Common myeloid progenitor, CD34-positive (primary cell): Measurements from ENCODE around the gene LIMS3.
"Not testable (repeated sequence)": the region's sequence is repeated elsewhere in the genome, so short reads cannot be mapped to it uniquely, and the experiment has no call there.

Experiments used
- CTCF ChIA-PET: fragments of 350-600 bp; sonication (Branson Sonifier 250); formaldehyde crosslinking; loops from one replicate; lab custom pipeline; 2021; ENCODE audit warnings: antibody characterized with exemption; lab: Charles Lee
- POLR2A ChIA-PET: fragments of 350-600 bp; sonication (Branson Sonifier 250); formaldehyde crosslinking; loops from one replicate; lab custom pipeline; 2021; ENCODE audit warnings: antibody characterized with exemption; lab: Charles Lee
- DNase-seq, 3 donors: peaks; one replicate each; pipeline versions ENCODE4 v3.0.0 to v3.0.0-alpha.2; 2013
- H3K27ac ChIP-seq, 2 experiments: 1 replicate in 1 of 2; 2 replicates in 1 of 2; pipeline ENCODE4 v1.7.0; 2013; ENCODE audit warnings: inconsistent platforms in 2 of 2, low read length in 2 of 2, mild to moderate bottlenecking in 2 of 2, low read depth in 1 of 2, moderate library complexity in 1 of 2; ENCODE audit not compliant: severe bottlenecking in 2 of 2, insufficient read depth in 1 of 2, poor library complexity in 1 of 2
- H3K27me3 ChIP-seq, 5 experiments: replicated peaks in 2 of 5; 1 replicate in 3 of 5; 2 replicates in 2 of 5; pipeline versions ENCODE4 v1.6.1 to v1.7.0; 2013; ENCODE audit warnings: low read length in 4 of 5, mild to moderate bottlenecking in 2 of 5, moderate library complexity in 2 of 5, inconsistent platforms in 1 of 5; ENCODE audit not compliant: insufficient read depth in 5 of 5, control insufficient read depth in 4 of 5
- H3K36me3 ChIP-seq, 4 experiments: 1 replicate in 2 of 4; 2 replicates in 2 of 4; pipeline versions ENCODE4 v1.6.1 to v1.7.0; 2013; ENCODE audit warnings: low read length in 3 of 4, control low read depth in 1 of 4, mild to moderate bottlenecking in 1 of 4; ENCODE audit not compliant: control insufficient read depth in 4 of 4, insufficient read depth in 4 of 4
- H3K4me1 ChIP-seq, 4 experiments: 1 replicate in 3 of 4; 2 replicates in 1 of 4; pipeline versions ENCODE4 v1.6.1 to v1.7.1; 2013; ENCODE audit warnings: low read length in 3 of 4, mild to moderate bottlenecking in 3 of 4, control low read depth in 1 of 4, inconsistent platforms in 1 of 4, moderate library complexity in 1 of 4; ENCODE audit not compliant: control insufficient read depth in 4 of 4, insufficient read depth in 4 of 4; ENCODE audit errors: control extremely low read depth in 1 of 4
- H3K4me3 ChIP-seq, 7 experiments: 1 replicate in 4 of 7; 2 replicates in 3 of 7; pipeline versions ENCODE4 v1.5.1 to v1.7.0; 2013; ENCODE audit warnings: mild to moderate bottlenecking in 7 of 7, low read length in 6 of 7, moderate library complexity in 6 of 7, inconsistent platforms in 2 of 7, low read depth in 2 of 7, control low read depth in 1 of 7; ENCODE audit not compliant: insufficient read depth in 4 of 7, control insufficient read depth in 1 of 7; ENCODE audit errors: extremely low read depth in 1 of 7
- H3K9me3 ChIP-seq, 5 experiments: 1 replicate in 4 of 5; 2 replicates in 1 of 5; pipeline versions ENCODE4 v1.6.1 to v1.7.1; 2013; ENCODE audit warnings: low read length in 4 of 5, mild to moderate bottlenecking in 2 of 5, inconsistent platforms in 1 of 5, low read depth in 1 of 5, moderate library complexity in 1 of 5; ENCODE audit not compliant: control insufficient read depth in 4 of 5, insufficient read depth in 2 of 5; ENCODE audit errors: control extremely low read depth in 1 of 5
- WGBS: methylation state at CpG from one replicate; pipeline ENCODE4 v1.1.5; 2013; ENCODE audit not compliant: insufficient coverage; 5-methylcytosine and 5-hydroxymethylcytosine counted together

The LIMS3 gene

DNA sequence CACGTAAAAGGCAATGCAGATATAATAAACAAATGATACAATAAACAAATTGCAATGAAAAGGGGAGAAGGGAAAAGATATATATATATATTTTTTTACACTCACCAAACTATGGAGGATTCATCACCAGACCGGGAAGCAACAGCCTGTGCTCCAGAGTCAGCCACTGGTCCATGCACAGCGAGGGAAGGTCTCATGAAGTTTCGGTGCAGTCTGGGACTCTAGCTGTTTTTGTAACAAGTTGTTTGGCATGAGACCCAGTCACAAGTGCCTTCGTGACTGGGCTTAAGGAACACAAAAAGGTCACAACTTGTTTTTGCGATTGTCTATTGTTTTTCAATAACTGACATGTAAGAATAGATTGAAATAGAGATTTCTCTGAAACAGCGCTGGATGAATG lies 4.8 kb upstream of the LIMS3 start:
- H3K36me3 ChIP-seq, H3K27ac ChIP-seq, H3K27me3 ChIP-seq, H3K9me3 ChIP-seq, POLR2A ChIA-PET, H3K4me1 ChIP-seq, DNase-seq, CTCF ChIA-PET, H3K4me3 ChIP-seq: not testable (repeated sequence)
- no CpG with 5 or more reads among the region's 7 CpGs for WGBS

DNA sequence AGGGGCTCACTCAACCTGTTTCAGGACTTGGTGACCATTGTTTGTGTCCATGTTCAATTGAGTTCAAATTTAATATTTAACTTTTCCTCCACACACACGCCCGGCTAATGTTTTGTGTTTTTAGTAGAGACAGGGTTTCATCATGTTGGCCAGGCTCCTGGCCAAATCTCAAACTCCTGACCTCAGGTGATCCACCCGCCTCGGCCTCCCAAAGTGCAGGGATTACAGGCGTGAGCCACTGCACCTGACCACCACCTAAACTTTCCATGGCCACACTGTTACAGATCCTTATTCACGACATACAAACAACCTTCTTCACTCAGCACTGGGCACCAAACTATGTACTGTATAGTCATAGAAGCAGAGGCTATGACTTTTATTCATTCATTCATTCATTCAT lies 4.3 kb upstream of the LIMS3 start:
- H3K36me3 ChIP-seq, H3K4me1 ChIP-seq, H3K9me3 ChIP-seq, H3K4me3 ChIP-seq, H3K27me3 ChIP-seq, H3K27ac ChIP-seq, DNase-seq, CTCF ChIA-PET, POLR2A ChIA-PET: not testable (repeated sequence)
- no CpG with 5 or more reads among the region's 6 CpGs for WGBS

GRCh38 chr2:109895090-109895869 lies 3.2 kb upstream of the LIMS3 start:
- H3K27me3 ChIP-seq, H3K9me3 ChIP-seq, POLR2A ChIA-PET, H3K27ac ChIP-seq, H3K4me3 ChIP-seq, H3K4me1 ChIP-seq, DNase-seq, CTCF ChIA-PET, H3K36me3 ChIP-seq: not testable (repeated sequence)
- no CpG with 5 or more reads among the region's 3 CpGs for WGBS

GRCh38 chr2:109896212-109896611 lies 2.3 kb upstream of the LIMS3 start:
- H3K27ac ChIP-seq, H3K4me3 ChIP-seq, H3K9me3 ChIP-seq, H3K4me1 ChIP-seq, DNase-seq, CTCF ChIA-PET, POLR2A ChIA-PET, H3K36me3 ChIP-seq, H3K27me3 ChIP-seq: not testable (repeated sequence)
- no CpG with 5 or more reads among the region's 4 CpGs for WGBS

DNA sequence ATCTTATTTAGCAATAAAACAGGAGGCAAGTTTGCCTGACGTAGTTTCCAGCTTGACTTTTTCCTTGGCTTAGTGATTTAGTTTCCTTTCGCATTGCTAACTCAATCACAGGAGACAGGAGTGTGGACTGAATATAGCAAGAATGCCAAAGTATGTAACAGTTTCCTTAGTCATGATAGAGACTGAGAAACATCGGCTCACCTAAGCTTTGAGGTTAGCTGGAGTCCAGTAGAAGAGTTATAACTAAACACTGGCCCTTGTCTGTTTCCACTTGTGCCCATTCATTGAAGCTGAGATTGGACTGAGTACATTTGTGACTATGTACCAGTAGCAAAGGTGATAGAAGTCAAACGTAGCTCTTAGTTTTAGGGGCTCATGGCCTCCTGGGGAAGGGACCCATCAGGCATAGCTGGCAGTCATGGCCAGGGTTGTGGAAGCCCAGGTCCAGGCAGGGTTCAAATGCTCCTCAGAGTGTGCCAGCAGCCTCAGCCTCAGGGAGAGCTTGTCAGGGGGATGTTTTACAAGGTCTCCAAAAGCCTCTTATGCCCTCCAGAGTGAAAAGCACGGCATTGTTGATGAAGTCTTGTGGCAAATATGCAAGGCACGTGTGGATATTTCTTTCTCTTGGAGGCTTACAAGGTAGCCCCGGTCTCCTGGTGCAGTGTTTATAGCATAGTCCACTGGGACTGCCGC lies 573 bp upstream of the LIMS3 start:
- H3K36me3 ChIP-seq, H3K27ac ChIP-seq, DNase-seq, H3K4me3 ChIP-seq, POLR2A ChIA-PET, CTCF ChIA-PET, H3K27me3 ChIP-seq, H3K4me1 ChIP-seq, H3K9me3 ChIP-seq: not testable (repeated sequence)
- no CpG with 5 or more reads among the region's 8 CpGs for WGBS

DNA sequence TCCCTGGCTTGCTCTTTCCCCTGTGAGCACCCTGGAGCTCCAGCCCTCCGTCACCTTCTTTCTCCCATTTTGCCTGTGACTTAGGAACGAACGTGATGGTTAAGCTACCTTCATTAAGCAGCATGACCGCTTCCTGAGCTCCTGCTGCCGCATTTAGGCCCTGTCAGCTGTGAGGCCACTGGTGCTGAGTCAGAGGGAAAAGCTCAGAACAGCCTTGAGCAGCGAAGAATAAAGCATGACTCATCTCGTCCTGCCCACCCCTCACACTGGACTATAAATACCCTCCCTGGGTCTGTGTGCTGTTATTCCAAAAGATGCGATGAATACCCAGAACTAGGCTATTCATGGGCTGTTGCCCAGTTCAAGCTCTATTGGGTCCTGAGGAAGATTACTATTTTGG lies 7.3 kb downstream of the LIMS3 start:
- H3K9me3 ChIP-seq, H3K4me3 ChIP-seq, H3K27me3 ChIP-seq, POLR2A ChIA-PET, CTCF ChIA-PET, DNase-seq, H3K27ac ChIP-seq, H3K36me3 ChIP-seq, H3K4me1 ChIP-seq: not testable (repeated sequence)
- WGBS = no CpG with 5 or more reads among the region's 8 CpGs

DNA sequence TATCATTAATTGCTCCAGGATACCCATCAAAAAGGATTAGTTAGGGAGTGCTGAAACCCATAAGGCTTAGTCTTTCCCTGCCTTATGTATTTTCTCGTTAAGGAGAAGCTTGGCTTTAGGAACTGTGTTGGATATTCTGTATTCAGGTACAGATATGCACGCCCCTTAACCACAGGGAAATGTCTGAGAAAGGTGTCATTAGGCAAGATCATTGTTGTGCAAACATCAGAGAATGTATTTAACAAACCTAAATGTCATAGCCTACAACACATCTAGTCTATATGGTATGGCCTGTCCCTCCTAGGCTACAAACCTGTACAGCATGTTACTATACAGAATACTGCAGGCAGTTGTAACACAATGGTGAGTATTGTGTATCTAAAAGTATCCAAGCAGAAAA lies 10.1 kb downstream of the LIMS3 start:
- H3K27me3 ChIP-seq, DNase-seq, H3K4me1 ChIP-seq, H3K9me3 ChIP-seq, H3K36me3 ChIP-seq, H3K4me3 ChIP-seq, CTCF ChIA-PET, POLR2A ChIA-PET, H3K27ac ChIP-seq: not testable (repeated sequence)
- no CpG with 5 or more reads among the region's 2 CpGs for WGBS
